Karpas-422 (cell line): ENCODE data around the gene RC3H2. TPM values are rescaled to one million over a fixed set of nuclear protein-coding genes. Genes with fewer than 3 reads are reported as not detected.
A peak's percentile ranks its signal among the peaks of the same experiment; 100 is the strongest.
"Not testable (repeated sequence)": the region's sequence is repeated elsewhere in the genome, so short reads cannot be mapped to it uniquely, and the experiment has no call there.

Experiments
- DNase-seq: peaks from one replicate; pipeline ENCODE4 v3.0.0-alpha.2; 2015
- H2AFZ ChIP-seq: fragments of 200-600 bp; sonication (generic); 2 replicates; pipeline ENCODE4 v1.6.1; 2014; ENCODE audit warnings: antibody characterized with exemption, low read length, mixed read lengths
- H3K27ac ChIP-seq: fragments of 200-600 bp; sonication (generic); 2 replicates; pipeline ENCODE4 v1.5.1; 2014; ENCODE audit warnings: mild to moderate bottlenecking, low read length, moderate library complexity
- H3K27me3 ChIP-seq: fragments of 200-600 bp; sonication (generic); 2 replicates; pipeline ENCODE4 v1.6.1; 2014; ENCODE audit warnings: low read length, mixed read lengths
- H3K36me3 ChIP-seq: fragments of 200-600 bp; sonication (generic); 2 replicates; pipeline ENCODE4 v1.6.1; 2014; ENCODE audit warnings: low read length, mixed read lengths; ENCODE audit not compliant: insufficient read depth
- H3K4me1 ChIP-seq: fragments of 200-600 bp; sonication (generic); 2 replicates; pipeline ENCODE4 v1.6.1; 2014; ENCODE audit warnings: mild to moderate bottlenecking, low read length, mixed read lengths
- H3K4me2 ChIP-seq: fragments of 200-600 bp; sonication (generic); 2 replicates; pipeline ENCODE4 v1.6.1; 2014; ENCODE audit warnings: low read length, low read depth, mild to moderate bottlenecking; ENCODE audit not compliant: poor library complexity, severe bottlenecking
- H3K4me3 ChIP-seq: fragments of 200-600 bp; sonication (generic); 2 replicates; pipeline ENCODE4 v1.5.1; 2014; ENCODE audit warnings: mild to moderate bottlenecking, antibody characterized with exemption, low read length, mixed read lengths
- H3K79me2 ChIP-seq: fragments of 200-600 bp; sonication (generic); 2 replicates; pipeline ENCODE4 v1.6.1; 2014; ENCODE audit warnings: mild to moderate bottlenecking, low read length, mixed read lengths
- H3K9ac ChIP-seq: fragments of 200-600 bp; sonication (generic); 2 replicates; pipeline ENCODE4 v1.6.0; 2014; ENCODE audit warnings: low read length
- H3K9me2 ChIP-seq: fragments of 200-600 bp; sonication (generic), shearing (Covaris generic); replicated peaks from 2 replicates; pipeline ENCODE4 v1.6.0; 2014; ENCODE audit warnings: mild to moderate bottlenecking, low read length, moderate library complexity; ENCODE audit not compliant: insufficient read depth
- H3K9me3 ChIP-seq: fragments of 300-700, 200-600 bp; sonication (generic); 2 replicates; pipeline ENCODE4 v1.6.1; 2014; ENCODE audit warnings: low read length, mixed read lengths
- H4K20me1 ChIP-seq: fragments of 200-600 bp; sonication (generic); 2 replicates; pipeline ENCODE4 v1.6.1; 2014; ENCODE audit warnings: mild to moderate bottlenecking, antibody characterized with exemption, low read length, low read depth; ENCODE audit not compliant: insufficient read depth
- total RNA-seq: library from RNA; depleted of rRNA; stranded (reverse); fragments of >200 nt; shearing (Covaris generic); gene quantifications from 2 replicates; pipeline ENCODE4 v1.2.3, GENCODE V29; 2014; ENCODE audit warnings: low replicate concordance

Gene RC3H2
- total RNA-seq, 1 experiment from 2014 or later: 93.8 TPM

GRCh38 chr9:122828965-122829284, 76.2 kb downstream of the RC3H2 start:
- not testable (repeated sequence) for H3K9me2 ChIP-seq, DNase-seq, H3K27ac ChIP-seq, H3K27me3 ChIP-seq, H4K20me1 ChIP-seq, H3K9me3 ChIP-seq
- peak overlapping the region; percentile 98 for H3K9ac ChIP-seq
- peaks cover 15% of the 10 kb centered on the region; the same call in 1 of the 2 replicates for H3K36me3 ChIP-seq
- peaks cover 44% of the 10 kb centered on the region for H3K79me2 ChIP-seq
- H3K4me1 ChIP-seq: peaks cover 19% of the 10 kb centered on the region
- H2AFZ ChIP-seq: peak overlapping the region; percentile 99
- peak overlapping the region; percentile 94 for H3K4me3 ChIP-seq
- H3K4me2 ChIP-seq: peak overlapping the region; percentile 95

DNA sequence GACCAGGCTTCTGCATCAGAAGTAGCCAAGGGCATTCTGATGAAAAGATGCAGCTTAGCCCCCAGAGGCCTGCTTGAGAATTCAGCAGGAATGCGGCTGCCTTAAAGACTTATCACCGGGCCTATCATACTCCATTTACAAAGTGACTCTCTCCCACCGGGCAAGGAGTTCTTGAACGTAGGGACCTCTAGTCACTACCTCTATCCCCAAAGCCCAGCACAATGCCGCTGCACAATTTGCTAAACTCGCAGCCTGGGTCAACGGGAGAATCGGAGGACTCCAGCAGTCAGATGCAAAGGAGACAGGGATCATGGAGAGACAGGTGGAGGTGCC, 77.4 kb downstream of the RC3H2 start:
- peak overlapping the region; percentile 95 for H3K4me2 ChIP-seq
- H3K4me1 ChIP-seq: peaks cover 26% of the 10 kb centered on the region
- H3K27ac ChIP-seq: peak overlapping the region; percentile 85
- H3K9me3 ChIP-seq: no peaks in the 10 kb centered on the region
- no peaks in the 10 kb centered on the region for H3K27me3 ChIP-seq
- peak overlapping the region; percentile 98 for H3K9ac ChIP-seq
- H3K4me3 ChIP-seq: peak overlapping the region; percentile 94
- H3K36me3 ChIP-seq: peaks cover 18% of the 10 kb centered on the region; the same call in 1 of the 2 replicates
- H2AFZ ChIP-seq: no peak overlapping the region
- H3K79me2 ChIP-seq: peaks cover 48% of the 10 kb centered on the region
- H3K9me2 ChIP-seq: no peaks in the 10 kb centered on the region
- DNase-seq: peak; percentile 46
- peaks cover 9% of the 10 kb centered on the region; the same call in 1 of the 2 replicates for H4K20me1 ChIP-seq

GRCh38 chr9:122822938-122823337, 82.2 kb downstream of the RC3H2 start:
- Histone ChIP-seq H3K27ac (no peak overlapping the region), H3K4me2 (no peak overlapping the region), H3K4me1 (peaks cover 42% of the 10 kb centered on the region), H3K9me3 (no peaks in the 10 kb centered on the region), H3K4me3 (no peak overlapping the region), H3K9me2 (no peaks in the 10 kb centered on the region), H3K79me2 (peaks cover 71% of the 10 kb centered on the region), H3K36me3 (peaks cover 37% of the 10 kb centered on the region; the same call in 1 of the 2 replicates), H3K9ac (no peak overlapping the region), H2AFZ (no peak overlapping the region), H4K20me1 (peaks cover 20% of the 10 kb centered on the region; the same call in 1 of the 2 replicates), H3K27me3 (no peaks in the 10 kb centered on the region)
- no peak for DNase-seq

DNA sequence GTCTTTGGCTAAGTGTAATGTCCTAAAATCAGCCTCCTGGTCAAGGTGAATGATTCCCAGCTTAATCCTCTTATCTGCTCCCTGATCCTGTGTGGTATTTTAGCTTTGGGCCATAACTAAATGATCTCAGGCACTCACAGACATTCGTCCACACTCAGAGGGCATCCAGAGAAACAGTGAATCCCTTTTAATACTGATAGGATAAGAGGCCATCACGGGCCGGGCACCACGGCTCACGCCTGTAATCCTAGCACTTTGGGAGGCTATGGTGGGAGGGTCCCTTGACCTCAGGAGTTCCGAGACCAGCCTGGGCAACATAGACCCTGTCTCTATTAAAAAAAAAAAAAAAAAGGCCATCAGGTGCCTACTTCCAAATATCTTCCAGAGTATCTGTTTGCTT, 83.1 kb downstream of the RC3H2 start:
- H3K4me3 ChIP-seq: peak overlapping the region; percentile 7; the same call in 1 of the 2 replicates
- H2AFZ ChIP-seq: no peak overlapping the region
- H3K36me3 ChIP-seq: peaks cover 41% of the 10 kb centered on the region; the same call in 1 of the 2 replicates
- H3K4me2 ChIP-seq: peak overlapping the region; percentile 52
- peak overlapping the region; percentile 46 for H3K27ac ChIP-seq
- peaks cover 37% of the 10 kb centered on the region for H3K4me1 ChIP-seq
- no peaks in the 10 kb centered on the region for H3K9me2 ChIP-seq
- peaks cover 62% of the 10 kb centered on the region for H3K79me2 ChIP-seq
- no peak for DNase-seq
- no peaks in the 10 kb centered on the region for H3K9me3 ChIP-seq
- H3K9ac ChIP-seq: peak overlapping the region; percentile 8; the same call in 1 of the 2 replicates
- no peaks in the 10 kb centered on the region for H3K27me3 ChIP-seq
- H4K20me1 ChIP-seq: peaks cover 16% of the 10 kb centered on the region; the same call in 1 of the 2 replicates

DNA sequence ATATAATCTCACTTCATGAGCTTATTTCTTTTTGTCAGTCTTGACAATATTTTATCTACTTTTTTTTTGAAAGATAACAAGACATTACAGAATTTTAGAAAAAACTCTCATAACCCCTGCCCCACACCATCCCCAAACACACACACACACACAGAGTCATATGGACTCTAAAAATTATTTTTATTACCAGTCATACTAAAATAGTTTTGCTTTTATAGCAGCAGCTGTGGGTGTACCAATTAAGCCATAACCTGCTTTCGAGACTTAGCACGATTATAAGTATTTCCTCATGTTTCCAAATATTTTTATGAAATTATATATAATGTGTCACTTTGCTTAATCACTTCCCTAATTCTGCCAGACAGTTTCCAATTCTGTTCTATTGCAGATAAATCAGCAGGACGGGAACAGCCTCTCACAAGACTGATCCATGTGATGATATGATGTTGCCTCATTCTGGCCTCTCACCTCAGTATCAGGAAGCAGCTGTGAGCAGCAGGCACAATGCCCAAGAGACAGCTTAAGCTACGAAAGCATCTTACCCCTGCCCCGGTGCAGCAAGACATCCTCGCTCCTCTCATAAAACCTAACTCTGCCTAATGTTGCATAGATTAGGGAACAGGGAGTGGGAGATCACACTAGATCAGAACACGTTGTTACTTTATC, 83.7 kb downstream of the RC3H2 start:
- Histone ChIP-seq H3K4me1 (peaks cover 30% of the 10 kb centered on the region), H3K9me3 (no peaks in the 10 kb centered on the region), H3K9ac (peak overlapping the region; percentile 8; the same call in 1 of the 2 replicates), H3K27ac (peak overlapping the region; percentile 46), H3K36me3 (peaks cover 45% of the 10 kb centered on the region; the same call in 1 of the 2 replicates), H4K20me1 (peaks cover 11% of the 10 kb centered on the region; the same call in 1 of the 2 replicates), H2AFZ (no peak overlapping the region), H3K4me2 (peak overlapping the region; percentile 52), H3K4me3 (peak overlapping the region; percentile 7; the same call in 1 of the 2 replicates), H3K79me2 (peaks cover 56% of the 10 kb centered on the region), H3K9me2 (no peaks in the 10 kb centered on the region), H3K27me3 (no peaks in the 10 kb centered on the region)
- DNase-seq: peak; percentile 88

DNA sequence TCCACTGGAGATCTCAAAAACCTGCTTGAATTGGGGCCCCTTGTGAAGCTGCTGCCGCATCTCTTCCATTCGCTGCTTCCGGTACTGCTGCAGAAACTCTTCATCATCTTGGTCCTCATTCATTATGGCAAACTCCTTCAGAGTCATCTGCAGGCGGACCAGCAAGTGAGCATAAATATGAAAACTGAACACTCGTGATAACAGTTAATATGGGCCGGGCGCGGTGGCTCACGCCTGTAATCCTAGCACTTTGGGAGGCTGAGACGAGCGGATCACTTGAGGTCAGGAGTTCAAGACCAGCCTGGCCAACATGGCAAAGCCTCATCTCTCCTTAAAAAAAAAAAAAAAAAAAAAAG, 84.7 kb downstream of the RC3H2 start:
- Histone ChIP-seq H3K9me3 (no peaks in the 10 kb centered on the region), H3K27ac (no peak overlapping the region), H3K36me3 (peaks cover 40% of the 10 kb centered on the region; the same call in 1 of the 2 replicates), H4K20me1 (peaks cover 11% of the 10 kb centered on the region; the same call in 1 of the 2 replicates), H3K27me3 (no peaks in the 10 kb centered on the region), H3K9me2 (no peaks in the 10 kb centered on the region), H3K4me3 (no peak overlapping the region), H3K4me1 (peaks cover 30% of the 10 kb centered on the region), H3K4me2 (no peak overlapping the region), H2AFZ (no peak overlapping the region), H3K79me2 (peaks cover 46% of the 10 kb centered on the region), H3K9ac (no peak overlapping the region)
- no peak for DNase-seq

GRCh38 chr9:122819791-122820489, 85.2 kb downstream of the RC3H2 start:
- H3K9ac ChIP-seq: no peak overlapping the region
- H3K9me3 ChIP-seq: no peaks in the 10 kb centered on the region
- peaks cover 11% of the 10 kb centered on the region; the same call in 1 of the 2 replicates for H4K20me1 ChIP-seq
- peaks cover 41% of the 10 kb centered on the region for H3K79me2 ChIP-seq
- H3K27ac ChIP-seq: no peak overlapping the region
- H3K4me2 ChIP-seq: no peak overlapping the region
- H2AFZ ChIP-seq: no peak overlapping the region
- no peak overlapping the region for H3K4me3 ChIP-seq
- H3K36me3 ChIP-seq: peaks cover 40% of the 10 kb centered on the region; the same call in 1 of the 2 replicates
- no peak for DNase-seq
- H3K27me3 ChIP-seq: no peaks in the 10 kb centered on the region
- peaks cover 32% of the 10 kb centered on the region for H3K4me1 ChIP-seq
- no peaks in the 10 kb centered on the region for H3K9me2 ChIP-seq

DNA sequence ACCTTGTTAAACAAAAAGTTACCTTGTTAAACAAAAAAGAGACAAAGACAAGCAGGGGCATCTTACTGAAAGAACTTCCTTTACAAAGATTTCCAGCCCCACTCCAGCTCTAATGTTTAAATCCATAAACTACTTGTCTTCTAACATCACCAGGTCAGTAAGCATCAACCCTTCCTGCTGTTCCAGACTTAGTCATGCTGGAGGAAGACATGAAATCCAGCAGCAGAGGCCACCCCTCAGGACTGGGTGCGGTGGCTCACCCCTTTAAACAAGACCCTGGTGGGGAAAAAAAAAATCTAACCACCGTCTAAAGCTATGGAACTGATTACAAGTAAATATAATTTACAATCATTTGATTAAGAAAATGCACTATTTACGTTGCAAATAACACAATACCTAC, 85.8 kb downstream of the RC3H2 start:
- Histone ChIP-seq H3K9ac (no peak overlapping the region), H3K9me2 (no peaks in the 10 kb centered on the region), H3K4me3 (no peak overlapping the region), H3K4me2 (no peak overlapping the region), H2AFZ (no peak overlapping the region), H3K36me3 (peaks cover 34% of the 10 kb centered on the region; the same call in 1 of the 2 replicates), H3K9me3 (no peaks in the 10 kb centered on the region), H3K4me1 (peaks cover 38% of the 10 kb centered on the region), H3K27me3 (no peaks in the 10 kb centered on the region), H3K79me2 (peaks cover 35% of the 10 kb centered on the region), H3K27ac (no peak overlapping the region), H4K20me1 (peaks cover 11% of the 10 kb centered on the region; the same call in 1 of the 2 replicates)
- no peak for DNase-seq
